Measurements from ENCODE around the gene SOS2.
A peak's percentile ranks its signal among the peaks of the same experiment; 100 is the strongest.

Gene SOS2

GRCh38 chr14:50116181-50116956, 115.0 kb downstream of the SOS2 start, which contains the start of gene VCPKMT:
Gene VCPKMT (minus strand): TSS chr14:50116572. CDS start chr14:50116552, 20 bp downstream.
- DNase-seq (ENCODE audit: low spot score), result peak; percentile 93

- DNase-seq (ENCODE audit: low spot score), result no peak
Measured at GRCh38 chr14:50113381-50114035, 117.9 kb downstream of the SOS2 start.

DNA sequence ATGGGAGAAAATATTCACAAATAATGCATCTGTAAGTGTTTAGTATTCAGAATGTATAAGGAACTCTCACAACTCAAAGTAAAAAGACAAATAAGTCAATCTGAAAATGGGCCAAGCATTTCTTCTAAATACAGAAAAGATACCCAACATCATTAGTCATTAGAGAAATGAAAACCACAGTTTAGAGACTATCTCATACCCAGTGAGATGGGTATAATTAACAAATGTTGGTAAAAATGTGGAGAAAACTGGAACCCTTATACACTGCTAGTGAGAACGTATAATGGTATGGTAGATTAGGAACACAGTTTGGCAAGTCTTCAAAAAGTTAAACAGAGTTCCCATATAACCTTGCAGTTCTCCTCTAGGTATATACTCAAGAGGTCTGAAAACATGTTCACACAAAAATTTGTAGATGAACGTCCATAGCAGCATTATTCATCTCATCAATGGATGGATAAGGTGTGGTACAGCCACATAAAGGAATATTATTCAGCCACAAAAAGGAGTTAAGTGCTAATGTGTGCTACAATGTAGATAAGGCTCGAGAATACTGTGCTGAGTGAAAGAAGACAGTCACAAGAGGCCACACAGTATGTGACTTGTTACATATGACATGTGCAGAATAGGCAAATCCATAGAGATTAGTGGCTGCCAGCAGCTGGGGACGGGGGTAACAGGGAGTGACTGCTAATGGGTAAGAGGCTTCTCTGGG, 120.9 kb downstream of the SOS2 start:
- no peak for DNase-seq (ENCODE audit: low spot score)

DNA sequence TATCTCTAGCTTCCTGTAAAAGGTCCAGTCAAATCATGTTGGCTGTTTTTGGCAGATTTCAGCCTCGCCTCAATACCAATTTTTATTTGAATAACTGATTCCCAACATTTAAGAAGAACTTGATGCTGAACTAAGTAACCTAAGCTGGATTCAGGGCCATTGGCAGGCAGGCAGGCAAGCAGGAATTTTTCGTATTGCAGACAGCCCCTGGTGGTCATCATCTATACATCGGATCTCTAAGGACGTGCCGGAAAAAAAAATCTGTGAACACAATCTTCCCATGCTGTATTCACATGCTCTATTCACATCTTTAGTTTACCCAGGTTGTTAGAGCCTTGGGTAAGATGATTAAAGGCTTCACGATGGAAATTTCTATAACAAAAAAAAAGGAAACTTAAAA, 122.0 kb downstream of the SOS2 start:
- DNase-seq (ENCODE audit: low spot score), result peak; percentile 11

GRCh38 chr14:50107850-50108249, 123.5 kb downstream of the SOS2 start:
- DNase-seq (ENCODE audit: low spot score), result peak; percentile 84

DNA sequence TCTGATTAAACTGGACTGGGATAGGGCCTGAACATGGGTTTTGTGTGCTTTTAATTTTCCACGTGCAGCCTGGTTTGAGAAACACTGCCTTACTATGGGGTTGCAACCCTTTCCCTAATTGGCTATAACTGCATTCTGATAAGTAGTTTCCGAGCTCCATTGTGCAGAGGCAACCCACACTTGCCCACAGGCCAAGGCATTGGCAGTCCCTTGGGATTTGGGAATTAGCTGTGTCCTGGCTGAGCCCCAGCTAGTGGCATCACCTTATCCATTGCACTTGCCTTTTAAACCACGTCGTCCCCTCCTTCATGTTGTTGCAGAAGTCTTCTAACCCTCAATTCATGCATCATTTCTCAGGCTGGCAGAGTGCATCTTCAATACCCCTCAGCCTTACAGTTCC, 125.2 kb downstream of the SOS2 start:
- DNase-seq (ENCODE audit: low spot score), result no peak

- DNase-seq (ENCODE audit: low spot score), result no peak
Measured at GRCh38 chr14:50103558-50103957, 127.8 kb downstream of the SOS2 start.

GRCh38 chr14:50101417-50101816, 130.0 kb downstream of the SOS2 start:
- no peak for DNase-seq (ENCODE audit: low spot score)

GRCh38 chr14:50100805-50101204, 130.6 kb downstream of the SOS2 start:
- DNase-seq (ENCODE audit: low spot score), result no peak

DNA sequence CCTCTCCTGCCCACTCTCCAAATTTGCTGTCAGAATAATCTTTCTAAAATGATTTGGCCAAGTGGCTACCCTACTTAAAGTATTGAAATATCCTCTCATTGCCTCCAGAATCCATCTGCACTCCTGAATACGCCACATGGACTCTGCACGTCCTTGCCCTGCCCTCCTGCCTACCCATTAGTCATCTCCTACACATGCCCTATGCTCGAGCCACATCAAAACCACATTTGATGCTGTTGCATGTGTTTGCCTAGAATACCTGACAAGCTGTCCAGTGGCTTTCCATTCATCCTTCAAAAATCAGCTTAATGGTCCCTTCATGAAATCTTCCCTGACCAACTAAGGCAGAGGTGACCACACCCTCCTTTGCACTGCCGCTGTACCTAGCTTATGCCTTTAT, 132.0 kb downstream of the SOS2 start:
- peak; percentile 59 for DNase-seq (ENCODE audit: low spot score)

- no peak for DNase-seq (ENCODE audit: low spot score)
Measured at GRCh38 chr14:50095895-50096294, 135.5 kb downstream of the SOS2 start.

GRCh38 chr14:50094056-50094755, 137.2 kb downstream of the SOS2 start:
- DNase-seq (ENCODE audit: low spot score), result peak; percentile 59

- DNase-seq (ENCODE audit: low spot score), result no peak
Measured at GRCh38 chr14:50093496-50093895, 137.9 kb downstream of the SOS2 start.

DNA sequence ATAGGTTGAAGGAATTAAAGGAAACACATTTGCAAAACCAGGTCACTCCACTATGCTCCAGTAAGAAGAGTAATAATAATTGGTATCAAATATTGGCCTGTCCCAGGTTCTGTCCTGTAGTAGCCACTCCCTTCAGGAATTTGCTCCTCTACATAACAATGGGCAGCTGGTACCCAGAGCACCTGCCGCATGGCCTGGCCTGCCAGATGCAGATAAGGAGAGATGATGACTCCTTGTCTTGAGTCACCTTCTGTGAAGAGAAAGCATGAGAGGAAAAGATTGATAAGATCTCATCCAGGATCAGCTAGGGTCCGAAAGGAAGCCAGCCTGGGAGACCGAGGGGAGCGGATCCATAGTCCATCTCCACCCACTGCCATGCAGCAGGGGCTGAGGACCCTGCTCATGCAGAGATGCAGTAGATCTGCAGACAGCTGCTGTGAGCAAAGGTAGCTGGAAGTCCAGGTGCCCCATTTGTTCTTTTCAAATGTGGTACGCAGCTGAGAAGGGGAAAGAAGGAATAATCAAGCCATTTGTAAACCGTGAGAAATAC, 139.3 kb downstream of the SOS2 start:
- no peak for DNase-seq (ENCODE audit: low spot score)

DNA sequence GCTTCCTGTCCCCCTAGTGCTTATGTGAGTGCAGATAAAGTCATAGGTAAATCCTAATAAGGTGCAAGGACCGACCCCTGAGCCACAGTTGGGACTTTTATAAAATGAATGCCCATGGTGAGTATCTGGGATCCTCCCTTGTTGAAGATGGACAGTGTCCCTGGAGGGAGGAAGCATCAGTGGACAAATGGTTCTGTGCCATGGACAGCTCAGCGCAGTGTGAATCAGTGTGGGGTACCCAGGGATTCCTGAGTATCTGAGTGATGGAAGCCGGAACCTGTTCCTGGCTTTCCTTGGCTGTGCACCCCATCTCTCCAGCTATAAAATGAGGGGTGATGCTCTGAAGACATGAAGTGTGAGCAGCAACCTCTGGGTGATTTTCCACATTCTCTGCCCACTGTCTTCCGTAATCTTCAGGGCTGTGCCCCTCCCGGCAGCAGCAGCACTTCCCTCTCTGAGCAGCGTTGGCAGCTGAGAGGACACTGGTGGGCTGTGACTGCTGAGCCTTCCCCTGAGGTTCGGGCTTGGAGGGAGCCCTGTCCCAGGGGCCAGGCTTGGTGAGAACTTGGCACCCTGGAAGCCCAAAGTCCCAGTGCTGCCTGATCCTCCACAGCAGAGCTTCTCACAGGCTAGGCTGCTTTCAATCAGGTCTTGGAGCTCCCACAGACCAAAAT, 140.0 kb downstream of the SOS2 start:
- DNase-seq (ENCODE audit: low spot score), result no peak

- DNase-seq (ENCODE audit: low spot score), result no peak
Measured at GRCh38 chr14:50089208-50089607, 142.2 kb downstream of the SOS2 start.

DNA sequence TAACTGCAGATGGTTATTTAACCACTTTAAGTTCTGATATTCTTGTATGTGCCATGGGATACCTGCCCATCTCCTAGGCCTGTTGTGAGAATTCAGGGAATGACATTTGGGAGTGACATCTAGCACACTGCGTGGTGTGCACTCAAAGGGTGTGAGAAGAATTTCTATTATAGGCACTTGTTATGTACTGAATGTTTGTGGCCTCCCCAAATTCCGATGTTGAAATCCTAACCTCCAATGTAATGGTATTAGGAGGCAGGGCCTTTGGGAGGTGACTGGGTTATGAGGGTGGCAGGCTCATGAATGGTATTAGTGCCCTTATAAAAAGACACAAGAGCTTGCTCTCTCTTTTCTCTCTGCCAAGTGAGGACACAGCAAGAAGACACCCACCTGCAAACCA, 142.6 kb downstream of the SOS2 start:
- no peak for DNase-seq (ENCODE audit: low spot score)

GRCh38 chr14:50088117-50088515, 143.3 kb downstream of the SOS2 start:
- DNase-seq (ENCODE audit: low spot score), result no peak

- DNase-seq (ENCODE audit: low spot score), result no peak
Measured at GRCh38 chr14:50087341-50088116, 143.8 kb downstream of the SOS2 start.

DNA sequence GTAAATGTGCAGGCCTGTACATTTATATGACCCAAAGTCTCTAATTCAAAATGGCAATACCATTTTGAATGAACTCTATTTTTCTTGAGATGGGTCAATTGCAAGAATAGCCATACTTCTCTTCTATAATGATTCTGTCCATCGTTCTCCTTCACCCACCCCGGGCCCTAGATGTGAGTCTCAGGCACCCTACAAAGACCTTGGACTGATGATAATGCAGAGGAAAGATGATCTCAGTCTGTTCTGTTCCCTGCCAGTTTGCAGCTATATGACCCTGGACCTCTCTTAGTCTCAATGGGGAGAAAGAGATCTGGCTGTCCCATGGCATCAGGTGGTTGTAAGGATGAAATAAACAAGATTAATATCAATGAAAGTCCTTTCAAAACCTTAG, 145.1 kb downstream of the SOS2 start:
- DNase-seq (ENCODE audit: low spot score), result no peak

All from kidney tubule cell (primary cell).